DOHH2 (cell line): ENCODE measurements around the gene RBKS.

Experiments used
- H3F3A ChIP-seq: fragments of 200-600 bp; sonication (generic), shearing (Covaris generic); 2 replicates; pipeline ENCODE4 v1.6.0; 2016; ENCODE audit warnings: antibody characterized with exemption, mild to moderate bottlenecking; ENCODE audit not compliant: control insufficient read depth, insufficient read depth
- H3K27ac ChIP-seq: fragments of 200-600 bp; sonication (generic); 2 replicates; pipeline ENCODE4 v1.5.1; 2014; ENCODE audit warnings: low read depth, mild to moderate bottlenecking, low read length, moderate library complexity
- H3K27me3 ChIP-seq: fragments of 200-600 bp; sonication (generic); 2 replicates; pipeline ENCODE4 v1.6.1; 2014; ENCODE audit warnings: mild to moderate bottlenecking, low read length, mixed read lengths; ENCODE audit not compliant: control insufficient read depth
- H3K36me3 ChIP-seq: fragments of 200-600 bp; sonication (generic); 2 replicates; pipeline ENCODE4 v1.6.1; 2014; ENCODE audit warnings: mild to moderate bottlenecking, low read length, moderate library complexity, mixed read lengths; ENCODE audit not compliant: control insufficient read depth
- H3K4me1 ChIP-seq: fragments of 200-600 bp; sonication (generic); 2 replicates; pipeline ENCODE4 v1.6.1; 2014; ENCODE audit warnings: mild to moderate bottlenecking, low read length, mixed read lengths; ENCODE audit not compliant: control insufficient read depth
- H3K4me2 ChIP-seq: fragments of 200-600 bp; sonication (generic); 2 replicates; pipeline ENCODE4 v1.6.0; 2014; ENCODE audit warnings: mild to moderate bottlenecking, low read length, moderate library complexity
- H3K4me3 ChIP-seq: fragments of 200-600 bp; sonication (generic); 2 replicates; pipeline ENCODE4 v1.5.1; 2014; ENCODE audit warnings: mild to moderate bottlenecking, low read length, mixed read lengths
- H3K79me2 ChIP-seq: fragments of 200-600 bp; sonication (generic); 2 replicates; pipeline ENCODE4 v1.6.1; 2014; ENCODE audit warnings: mild to moderate bottlenecking, low read length, mixed read lengths; ENCODE audit not compliant: control insufficient read depth
- H3K9me2 ChIP-seq: fragments of 200-600 bp; sonication (generic); replicated peaks from 2 replicates; pipeline ENCODE4 v1.6.1; 2014; ENCODE audit warnings: mild to moderate bottlenecking, low read length, mixed read lengths; ENCODE audit not compliant: control insufficient read depth
- H3K9me3 ChIP-seq: fragments of 200-600 bp; sonication (generic); 2 replicates; pipeline ENCODE4 v1.6.1; 2014; ENCODE audit warnings: antibody characterized with exemption, low read length, mixed read lengths; ENCODE audit not compliant: control insufficient read depth, insufficient read depth
- H4K20me1 ChIP-seq: fragments of 200-600 bp; sonication (generic); 2 replicates; pipeline ENCODE4 v1.6.0; 2014; ENCODE audit warnings: low read depth, mild to moderate bottlenecking, antibody characterized with exemption, low read length, moderate library complexity; ENCODE audit not compliant: control insufficient read depth, insufficient read depth
- EZH2phosphoT487 ChIP-seq: fragments of 200-600 bp; sonication (generic); IDR thresholded peaks from 2 replicates; pipeline ENCODE4 v1.6.1; 2017; ENCODE audit warnings: borderline replicate concordance, mild to moderate bottlenecking, antibody characterized with exemption, low read length, moderate library complexity, mixed read lengths
- TF ChIP-seq, protein P1 (sequence below): fragments of 200-600 bp; sonication (generic); IDR thresholded peaks from one replicate; pipeline ENCODE4 v1.5.1; 2014; ENCODE audit warnings: antibody characterized with exemption, mild to moderate bottlenecking, low read depth, low read length; ENCODE audit not compliant: poor library complexity, severe bottlenecking

RBKS gene

DNA sequence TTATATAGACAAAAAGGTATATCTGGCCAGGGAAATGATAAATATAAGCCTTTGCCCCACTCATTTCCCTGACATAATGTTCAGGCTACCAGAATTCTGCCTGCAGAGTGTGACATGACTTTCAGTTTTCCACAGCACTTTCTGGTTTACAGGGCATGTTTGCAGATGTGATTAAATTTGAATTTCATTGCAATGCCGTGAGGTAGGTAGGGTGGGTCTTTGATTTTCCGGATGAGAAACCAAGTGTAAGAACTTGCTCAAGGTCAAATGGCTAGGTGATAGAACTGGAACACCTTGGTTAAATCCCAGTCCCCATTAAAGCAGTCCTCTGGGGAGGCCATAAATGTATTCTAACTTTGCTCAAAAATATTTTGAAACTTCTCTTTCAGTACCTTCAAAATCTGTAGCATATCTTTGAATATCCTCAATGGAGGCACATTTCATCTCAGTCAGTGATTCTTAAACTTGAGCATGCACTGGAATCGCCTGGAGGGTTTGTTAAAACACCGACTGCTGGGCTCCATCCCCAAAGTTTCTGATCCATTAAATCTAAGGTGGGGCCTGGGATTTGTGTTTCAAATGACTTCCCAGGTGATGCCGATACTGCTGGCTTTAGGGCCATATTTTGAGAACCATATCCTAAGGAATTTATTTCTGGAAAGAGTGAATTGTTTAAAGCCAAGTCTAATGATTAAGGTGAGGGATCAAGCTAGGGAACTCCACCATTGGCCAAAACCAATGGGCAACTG lies 83.7 kb downstream of the RBKS start:
- Histone ChIP-seq H3K9me2 (no peaks in the 10 kb centered on the region), H3K4me2 (no peak overlapping the region), H3K27ac (no peak overlapping the region), H3K4me1 (no peaks in the 10 kb centered on the region), H3K9me3 (no peaks in the 10 kb centered on the region), H3K4me3 (no peak overlapping the region), H3K79me2 (no peaks in the 10 kb centered on the region), H3K36me3 (no peaks in the 10 kb centered on the region), H4K20me1 (no peaks in the 10 kb centered on the region), H3F3A (no peaks in the 10 kb centered on the region), H3K27me3 (peaks cover 7% of the 10 kb centered on the region)
- TF ChIP-seq, protein P1, sequence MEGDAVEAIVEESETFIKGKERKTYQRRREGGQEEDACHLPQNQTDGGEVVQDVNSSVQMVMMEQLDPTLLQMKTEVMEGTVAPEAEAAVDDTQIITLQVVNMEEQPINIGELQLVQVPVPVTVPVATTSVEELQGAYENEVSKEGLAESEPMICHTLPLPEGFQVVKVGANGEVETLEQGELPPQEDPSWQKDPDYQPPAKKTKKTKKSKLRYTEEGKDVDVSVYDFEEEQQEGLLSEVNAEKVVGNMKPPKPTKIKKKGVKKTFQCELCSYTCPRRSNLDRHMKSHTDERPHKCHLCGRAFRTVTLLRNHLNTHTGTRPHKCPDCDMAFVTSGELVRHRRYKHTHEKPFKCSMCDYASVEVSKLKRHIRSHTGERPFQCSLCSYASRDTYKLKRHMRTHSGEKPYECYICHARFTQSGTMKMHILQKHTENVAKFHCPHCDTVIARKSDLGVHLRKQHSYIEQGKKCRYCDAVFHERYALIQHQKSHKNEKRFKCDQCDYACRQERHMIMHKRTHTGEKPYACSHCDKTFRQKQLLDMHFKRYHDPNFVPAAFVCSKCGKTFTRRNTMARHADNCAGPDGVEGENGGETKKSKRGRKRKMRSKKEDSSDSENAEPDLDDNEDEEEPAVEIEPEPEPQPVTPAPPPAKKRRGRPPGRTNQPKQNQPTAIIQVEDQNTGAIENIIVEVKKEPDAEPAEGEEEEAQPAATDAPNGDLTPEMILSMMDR, result no peak
- TF ChIP-seq EZH2phosphoT487, result no peak

DNA sequence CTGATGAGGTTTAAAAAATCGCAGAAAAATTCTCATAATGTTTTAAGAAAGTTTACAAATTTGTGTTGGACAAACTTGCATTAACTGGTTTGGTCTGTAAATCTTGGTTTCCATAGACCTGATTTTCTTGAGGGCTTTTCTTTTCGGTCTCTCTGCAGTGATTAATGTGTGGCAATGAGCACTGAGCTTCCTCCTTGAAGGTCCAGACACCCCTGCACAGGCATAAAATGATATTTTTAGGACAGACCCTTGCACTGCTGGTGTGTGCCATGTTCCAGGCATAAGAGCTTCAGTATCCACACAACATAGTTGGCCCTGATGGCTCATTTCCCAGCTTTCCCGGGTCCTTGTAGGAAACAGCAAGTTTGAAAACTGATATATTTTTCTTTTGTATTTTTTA lies 85.0 kb downstream of the RBKS start:
- H3K4me1 ChIP-seq, result no peaks in the 10 kb centered on the region
- no peaks in the 10 kb centered on the region for H3K36me3 ChIP-seq
- no peaks in the 10 kb centered on the region for H4K20me1 ChIP-seq
- H3K27ac ChIP-seq, result no peak overlapping the region
- TF ChIP-seq, protein P1, result no peak
- TF ChIP-seq EZH2phosphoT487, result no peak
- no peaks in the 10 kb centered on the region for H3F3A ChIP-seq
- H3K4me2 ChIP-seq, result no peak overlapping the region
- H3K9me2 ChIP-seq, result no peaks in the 10 kb centered on the region
- H3K79me2 ChIP-seq, result no peaks in the 10 kb centered on the region
- peaks cover 3% of the 10 kb centered on the region for H3K27me3 ChIP-seq
- H3K4me3 ChIP-seq, result no peak overlapping the region
- no peaks in the 10 kb centered on the region for H3K9me3 ChIP-seq

DNA sequence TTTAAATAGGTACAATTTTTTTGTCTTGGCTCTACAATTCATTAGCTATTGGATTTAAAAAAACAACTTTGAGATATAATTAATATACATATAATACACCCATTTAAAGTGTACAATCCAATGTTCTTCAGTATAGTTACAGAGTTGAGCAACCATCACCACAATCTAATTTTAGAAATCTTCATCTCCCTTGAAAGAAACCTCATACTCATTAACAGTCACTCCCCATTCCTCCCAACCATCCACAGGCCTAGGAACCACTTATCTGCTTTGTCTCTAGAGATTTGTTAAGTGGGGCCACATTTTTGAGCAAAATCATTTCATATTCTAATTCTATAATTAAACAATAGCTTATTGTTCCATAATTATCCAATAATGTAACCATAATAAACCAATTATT lies 86.0 kb downstream of the RBKS start:
- Histone ChIP-seq H4K20me1 (no peaks in the 10 kb centered on the region), H3K9me3 (no peaks in the 10 kb centered on the region), H3K36me3 (no peaks in the 10 kb centered on the region), H3K4me2 (no peak overlapping the region), H3K4me3 (no peak overlapping the region), H3K4me1 (no peaks in the 10 kb centered on the region), H3K27ac (no peak overlapping the region), H3K27me3 (no peaks in the 10 kb centered on the region; the same call in none of the 2 replicates), H3F3A (no peaks in the 10 kb centered on the region), H3K79me2 (no peaks in the 10 kb centered on the region), H3K9me2 (no peaks in the 10 kb centered on the region)
- no peak for TF ChIP-seq EZH2phosphoT487
- TF ChIP-seq, protein P1, result no peak
